NCI-H2227 treated with DMSO at 0.1 percent for 48 hours (cell line): ENCODE results near the gene HIPK3.

Experiments
- DNase-seq: peaks from one replicate; lab custom pipeline; 2025; lab: John Stamatoyannopoulos, UW

HIPK3 gene

DNA sequence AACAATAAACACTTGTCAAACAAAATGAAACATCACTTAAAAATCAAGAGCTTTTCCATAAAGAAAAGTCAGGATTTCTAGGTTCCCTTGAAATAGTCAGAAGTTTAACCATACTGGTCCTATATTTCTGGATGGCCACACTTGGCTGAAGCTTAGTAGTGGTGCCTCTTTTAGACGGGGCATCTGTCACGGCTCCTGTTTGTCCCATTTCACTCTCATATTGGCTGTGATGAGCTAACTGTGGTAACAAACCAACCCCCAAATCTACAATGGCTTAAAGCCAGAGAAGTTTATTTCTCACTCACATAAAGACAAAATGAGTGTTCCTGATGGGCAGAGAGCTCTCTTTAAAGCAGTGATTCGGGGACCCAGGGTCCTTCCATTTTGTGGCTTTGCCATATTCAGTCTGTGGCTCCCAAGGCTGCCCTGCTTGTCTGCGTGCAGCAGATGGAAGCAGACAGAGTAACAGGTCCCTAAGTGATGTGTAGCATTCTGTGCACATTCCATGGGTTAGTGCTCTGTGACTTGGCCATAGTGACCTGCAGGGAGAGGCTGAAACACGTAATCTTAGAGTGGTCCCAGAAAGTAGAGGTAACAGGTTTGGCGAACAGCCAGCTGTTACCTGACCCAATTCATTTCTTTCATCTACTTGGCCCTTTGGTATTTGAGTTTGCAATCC, 137.4 kb downstream of the HIPK3 start:
- DNase-seq: no peak

DNA sequence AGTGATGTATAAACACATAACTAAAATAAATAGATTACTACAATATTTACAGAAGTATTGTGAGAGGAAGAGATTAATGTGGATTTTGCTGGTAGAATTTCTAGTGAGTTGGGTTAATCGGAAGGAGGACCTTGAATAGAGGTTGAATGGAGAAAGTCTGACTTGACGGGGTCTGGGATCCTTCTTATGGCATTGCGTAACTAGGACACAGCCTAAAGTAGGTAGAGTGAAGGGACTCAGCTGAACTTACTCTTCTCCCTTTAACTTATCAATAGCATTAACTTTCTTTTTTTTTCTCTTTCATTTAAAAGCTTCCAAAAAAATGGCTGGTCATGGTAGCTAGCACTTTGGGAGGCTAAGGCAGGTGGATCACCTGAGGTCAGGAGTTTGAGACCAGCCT, 139.2 kb downstream of the HIPK3 start:
- no peak for DNase-seq

- DNase-seq: no peak
These were observed 142.2 kb downstream of the HIPK3 start for GRCh38 chr11:33399421-33399820.

GRCh38 chr11:33402066-33402465, 144.9 kb downstream of the HIPK3 start:
- no peak for DNase-seq

GRCh38 chr11:33403344-33403743, 146.2 kb downstream of the HIPK3 start:
- DNase-seq: no peak

GRCh38 chr11:33405834-33406602, 148.8 kb downstream of the HIPK3 start:
- no peak for DNase-seq
